ENCODE data around the gene NOP14. TPM values are rescaled to one million over a fixed set of nuclear protein-coding genes. Genes with fewer than 3 reads are reported as not detected.

Gene NOP14
- total and polyA plus RNA-seq, 2 of the 8 experiments (the other 6 are each of a cell fraction or from before 2014, with no cell fraction given): 8.6 to 45.3 TPM

GRCh38 chr4:2888886-2889285 lies 74.3 kb downstream of the NOP14 start:
- Histone ChIP-seq H3K4me2 (ENCODE audit: insufficient read depth in 1 of 2, low read depth in 2 of 2, low read length in 2 of 2) (no peak overlapping the region), H3K4me1 (replicated peaks in 1 of 4; ENCODE audit: control insufficient read depth in 3 of 4, insufficient read depth in 4 of 4, low read length in 3 of 4) (no peaks in the 10 kb centered on the region), H4K20me1 (replicated peaks in 1 of 2; ENCODE audit: control insufficient read depth in 1 of 2, insufficient read depth in 2 of 2, low read length in 2 of 2) (no peaks in the 10 kb centered on the region), H2BK20ac (ENCODE audit: low read length) (no peak overlapping the region), H4K91ac (replicated peaks; ENCODE audit: insufficient read length, low read length) (no peak overlapping the region), H2AK5ac (ENCODE audit: low read depth, low read length) (no peak overlapping the region), H2AFZ (ENCODE audit: low read length) (no peak overlapping the region), H4K5ac (ENCODE audit: insufficient read length, low read depth, low read length) (no peak overlapping the region), H2BK15ac (ENCODE audit: low read length) (no peak overlapping the region), H3K56ac (replicated peaks; ENCODE audit: insufficient read length, low read depth, low read length) (no peak overlapping the region), H3K4ac (replicated peaks; ENCODE audit: insufficient read length, low read depth, low read length) (no peak overlapping the region), H3K79me1 (ENCODE audit: low read depth, low read length) (no peaks in the 10 kb centered on the region; the same call in 1 of the 2 replicates), H3K27me3 (replicated peaks in 1 of 4; ENCODE audit: control insufficient read depth in 3 of 4, extremely low read depth in 1 of 4, insufficient read depth in 3 of 4, low read length in 3 of 4) (no peaks in the 10 kb centered on the region), H2BK12ac (ENCODE audit: low read depth, low read length) (no peak overlapping the region), H3K23ac (ENCODE audit: insufficient read length) (no peak overlapping the region), H4K8ac (ENCODE audit: extremely low read depth, insufficient read depth, low read length) (no peak overlapping the region), H3K9ac (replicated peaks in 1 of 4; ENCODE audit: extremely low read depth in 1 of 4, low read depth in 3 of 4, low read length in 3 of 4) (no peak overlapping the region), H3K27ac (ENCODE audit: low read depth, low read length) (no peak overlapping the region), H2BK120ac (replicated peaks; ENCODE audit: low read depth, low read length) (no peak overlapping the region), H3K18ac (ENCODE audit: extremely low read depth, low read length) (no peak overlapping the region), H3K9me3 (ENCODE audit: insufficient read depth in 2 of 2, low read depth in 1 of 2, low read length in 1 of 2) (no peaks in the 10 kb centered on the region), H2BK5ac (ENCODE audit: low read depth, low read length) (no peak overlapping the region), H3K79me2 (ENCODE audit: control insufficient read depth in 1 of 2, insufficient read depth in 2 of 2, low read length in 2 of 2) (no peaks in the 10 kb centered on the region), H3K23me2 (ENCODE audit: low read depth, low read length) (no peaks in the 10 kb centered on the region), H3K14ac (ENCODE audit: insufficient read length) (no peak overlapping the region), H3K36me3 (ENCODE audit: control insufficient read depth in 2 of 4, insufficient read depth in 4 of 4, low read length in 3 of 4) (peaks cover 2 to 17% (median 12%) of the 10 kb centered on the region in 4 experiments; a peak in 6 of 8 replicates), H3K4me3 (ENCODE audit: extremely low read depth in 1 of 4, insufficient read depth in 2 of 4, low read depth in 3 of 4, low read length in 4 of 4) (no peak overlapping the region)
- POLR2A ChIA-PET (ENCODE audit: partially characterized antibody): interaction anchor here (1.2 kb wide), 1 partner anchor 70 kb away, joined by 3 read pairs; no protein-coding TSS in a partner anchor
- 92% methylated on average over 3 of the region's 3 CpGs; no CpG with 5 or more reads in 1 of the 2 experiments for WGBS, 2 experiments (ENCODE audit: extremely low coverage in 1 of 2, insufficient coverage in 1 of 2, insufficient read length in 1 of 2, insufficient replicate concordance in 2 of 2, low coverage in 1 of 2, low lambda C conversion rate in 2 of 2, missing lambda C conversion rate in 1 of 2)
- CTCF ChIA-PET (ENCODE audit: partially characterized antibody): no interaction called here
- DNase-seq (ENCODE audit: low read depth in 1 of 2, low spot score in 2 of 2) (no peak), FAIRE-seq (no peak)
- TF ChIP-seq GTF2F1 (IDR thresholded peaks at IDR 0.05; ENCODE audit: borderline replicate concordance, low read depth, low read length) (no peak), CTBP2 (IDR thresholded peaks at IDR 0.05; ENCODE audit: borderline replicate concordance, insufficient read depth, insufficient read length, low read length) (no peak), BRCA1 (IDR thresholded peaks at IDR 0.05; ENCODE audit: low read depth, low read length) (no peak), CBX8 (IDR thresholded peaks at IDR 0.05; ENCODE audit: borderline replicate concordance, low read depth, low read length) (no peak), HDAC2 (IDR thresholded peaks at IDR 0.05; ENCODE audit: borderline replicate concordance in 1 of 2, low read depth in 2 of 2, low read length in 2 of 2) (no peak), EZH2 (IDR thresholded peaks at IDR 0.05; ENCODE audit: low read depth, low read length, severe bottlenecking) (no peak), POLR2AphosphoS5 (IDR thresholded peaks at IDR 0.05; ENCODE audit: low read depth, low read length) (no peak), CHD1 (IDR thresholded peaks at IDR 0.05; ENCODE audit: low read depth, low read length) (no peak)
